DLD1 (cell line): ENCODE measurements around the gene PLPP6.

ENCODE experiments used
- in situ Hi-C: cut with HindIII; loops from 2 replicates; pipeline ENCODE4 v1.10.0; 2017; ENCODE audit warnings: low sequenced_read_pairs

Gene PLPP6

DNA sequence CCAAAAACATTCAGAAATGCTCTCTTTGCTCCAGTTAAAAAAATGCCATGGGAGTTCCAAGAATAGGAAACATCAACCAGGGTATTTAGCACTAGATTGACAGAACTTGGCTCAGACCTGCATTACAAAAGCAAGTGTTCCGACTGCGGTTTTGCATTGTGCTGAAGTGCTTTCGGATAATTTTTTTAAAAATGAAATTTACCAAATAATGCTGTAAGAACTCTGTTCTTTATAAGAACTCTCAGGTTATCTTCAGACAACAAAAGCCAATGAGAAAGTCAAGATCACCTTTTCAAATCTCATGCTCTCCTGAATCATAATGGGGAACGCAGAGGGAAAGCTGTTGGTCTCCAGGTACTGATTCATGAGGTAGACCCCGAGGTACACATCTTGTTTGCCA lies 483 bp upstream of the PLPP6 start:
- in situ Hi-C loops = no loop called here

DNA sequence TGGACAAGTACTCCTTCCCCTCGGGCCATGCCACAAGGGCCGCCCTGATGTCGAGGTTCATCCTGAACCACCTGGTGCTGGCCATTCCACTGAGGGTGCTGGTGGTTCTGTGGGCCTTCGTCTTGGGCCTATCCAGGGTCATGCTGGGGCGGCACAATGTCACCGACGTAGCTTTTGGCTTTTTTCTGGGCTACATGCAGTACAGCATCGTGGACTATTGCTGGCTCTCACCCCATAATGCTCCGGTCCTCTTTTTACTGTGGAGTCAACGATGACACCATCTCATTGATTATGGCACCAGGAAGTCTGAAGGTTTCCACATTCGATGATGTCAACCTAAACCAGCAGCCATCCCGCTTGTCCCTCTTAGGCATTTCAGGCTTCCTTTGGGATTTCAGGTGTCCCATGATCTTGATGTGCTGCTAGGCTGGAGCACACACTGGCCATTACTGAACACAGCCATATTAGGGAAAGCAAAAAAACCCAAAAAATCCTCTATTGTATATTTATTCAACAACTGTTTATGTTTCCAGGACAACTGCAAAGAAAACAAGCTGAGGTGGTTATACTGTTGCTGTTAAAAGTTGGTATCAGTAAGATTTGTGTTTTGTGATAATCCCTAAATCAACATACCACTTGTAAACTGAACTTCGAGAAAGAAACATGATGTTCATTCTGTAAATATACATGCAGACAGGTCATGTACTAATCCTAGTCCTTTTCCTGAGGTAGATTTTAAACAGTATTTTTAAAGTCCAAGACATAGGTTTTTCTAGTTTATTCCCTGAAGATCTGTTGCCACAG lies 1.1 kb downstream of the PLPP6 start:
- in situ Hi-C loops = no loop called here

DNA sequence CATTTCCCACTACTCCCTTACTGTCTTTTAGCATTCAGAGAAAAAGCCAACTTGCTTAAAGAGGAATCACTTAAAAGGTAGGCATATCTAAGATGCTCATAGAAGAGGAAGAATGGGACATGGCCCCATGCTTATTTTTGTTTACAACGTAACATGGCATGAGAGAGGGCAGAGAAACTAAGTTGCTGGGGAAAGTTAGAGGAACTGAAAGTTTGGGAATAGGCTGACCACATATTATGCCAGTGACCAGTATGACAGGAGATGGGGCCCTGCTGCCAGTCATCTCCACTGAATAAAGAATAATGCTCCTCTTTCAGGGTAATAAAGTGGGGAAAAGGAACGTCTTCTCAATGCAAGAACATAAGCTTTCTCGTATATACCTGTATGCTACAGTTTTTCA lies 1.9 kb downstream of the PLPP6 start:
- in situ Hi-C loops = no loop called here

DNA sequence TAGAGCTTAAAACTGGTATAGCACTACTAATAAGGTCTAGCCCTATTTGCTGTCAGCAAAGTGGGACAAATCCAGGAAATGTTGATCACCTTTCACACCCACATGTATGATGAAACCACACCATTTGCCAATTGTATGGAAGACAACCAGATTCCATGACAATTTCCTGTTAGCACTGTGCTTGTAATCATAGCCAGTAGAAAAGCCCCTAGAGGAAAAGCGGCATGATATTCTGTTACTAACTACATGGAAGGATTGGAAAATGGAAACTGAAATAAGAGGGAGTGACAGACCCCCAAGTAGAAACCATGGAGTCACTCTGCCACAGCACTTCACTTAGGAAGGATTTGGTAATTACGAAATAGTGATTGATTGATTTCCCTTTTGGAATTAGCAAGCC lies 3.3 kb downstream of the PLPP6 start:
- in situ Hi-C loops = no loop called here

DNA sequence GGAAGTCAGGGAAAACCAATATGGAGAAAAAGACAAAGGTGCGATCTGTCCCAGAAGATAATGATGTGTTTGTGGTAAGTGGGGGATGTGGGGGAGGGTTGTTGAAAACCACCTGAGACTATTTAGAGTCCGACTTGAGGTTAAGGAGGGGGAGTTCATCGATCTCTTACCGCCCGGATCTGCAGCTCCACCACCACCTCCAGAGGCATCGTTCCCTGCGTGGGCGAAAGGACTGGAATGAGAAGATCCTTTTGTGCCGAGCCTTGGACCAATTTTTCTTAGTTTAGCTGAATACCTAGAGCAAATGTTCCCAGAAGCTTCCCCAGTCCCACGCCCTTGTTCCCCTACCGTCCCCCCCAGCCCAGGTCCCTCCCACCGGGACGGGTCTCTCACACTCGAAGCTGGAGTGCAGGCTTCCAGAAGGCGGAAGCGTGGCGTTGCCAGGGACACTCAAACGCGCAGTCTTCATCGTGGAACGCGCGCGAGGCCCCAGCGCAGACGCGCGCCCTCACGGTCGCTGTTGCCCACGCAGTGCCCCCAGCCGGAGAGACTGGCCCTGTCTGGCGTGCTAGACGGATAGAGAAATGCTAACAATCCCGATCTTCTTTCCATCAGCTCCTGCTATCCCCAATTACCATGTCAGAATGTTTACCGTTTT lies 4.1 kb downstream of the PLPP6 start, which contains the start of gene SPATA6L:
TSS of gene SPATA6L (minus strand) at position 439 of the 658 bp plus-strand sequence. CDS start at position 209, 230 bp downstream.
- in situ Hi-C loops = no loop called here

DNA sequence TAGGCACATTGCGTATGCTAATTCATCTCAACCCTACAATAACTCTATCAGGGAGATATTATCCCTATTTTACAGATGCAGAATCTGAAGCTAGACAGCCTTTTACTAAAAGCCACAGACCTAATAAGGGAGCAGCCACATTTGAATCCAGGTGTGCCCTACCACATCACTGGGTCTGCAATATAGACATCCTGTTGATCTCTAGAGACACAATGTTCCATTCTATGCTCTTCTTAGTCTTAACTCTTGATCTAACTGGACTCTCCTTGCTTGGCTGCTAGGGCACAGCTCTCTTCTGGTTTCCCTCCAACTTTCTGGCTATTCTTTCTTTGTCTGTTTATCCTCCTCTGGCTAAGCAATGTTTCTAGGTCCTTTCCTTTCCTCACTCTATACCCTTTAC lies 5.6 kb downstream of the PLPP6 start:
- in situ Hi-C loops = no loop called here

DNA sequence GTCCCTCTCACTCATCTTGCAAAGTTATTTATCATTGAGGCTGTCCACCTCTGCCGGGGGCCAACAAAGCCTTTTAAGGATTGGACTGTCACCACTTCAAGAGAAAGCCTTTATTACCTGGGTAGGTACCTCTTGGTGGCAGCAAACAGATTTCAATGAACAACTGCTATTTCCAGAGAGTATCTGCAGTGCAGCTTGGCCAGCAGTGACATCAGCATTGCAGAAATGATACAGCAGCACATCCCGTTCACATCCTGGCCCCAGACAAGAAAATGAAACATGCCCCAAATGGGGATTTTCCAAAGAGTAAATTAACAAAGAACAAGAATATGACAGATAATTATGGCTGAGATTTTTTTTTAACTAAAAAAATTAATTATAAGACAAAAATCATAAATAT lies 6.5 kb downstream of the PLPP6 start:
- in situ Hi-C loops = no loop called here

DNA sequence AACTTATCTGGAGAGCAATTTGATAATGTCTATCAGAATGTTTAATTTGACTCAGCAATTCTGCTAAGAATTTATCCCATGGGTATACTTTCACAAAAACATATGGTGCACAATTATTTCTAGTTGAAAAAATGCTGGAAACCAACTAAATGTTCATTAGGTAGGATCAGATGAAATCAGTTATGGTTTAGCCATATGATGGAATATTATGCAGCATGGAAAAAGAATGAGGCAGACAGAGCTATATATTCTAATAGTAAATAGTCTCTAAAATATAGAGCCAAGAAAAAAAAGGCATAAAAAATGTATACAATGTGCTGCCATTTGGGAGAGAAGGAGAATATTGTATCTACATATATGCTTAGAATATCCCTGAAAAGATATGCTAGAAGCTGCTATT lies 7.8 kb downstream of the PLPP6 start:
- in situ Hi-C loops = no loop called here

DNA sequence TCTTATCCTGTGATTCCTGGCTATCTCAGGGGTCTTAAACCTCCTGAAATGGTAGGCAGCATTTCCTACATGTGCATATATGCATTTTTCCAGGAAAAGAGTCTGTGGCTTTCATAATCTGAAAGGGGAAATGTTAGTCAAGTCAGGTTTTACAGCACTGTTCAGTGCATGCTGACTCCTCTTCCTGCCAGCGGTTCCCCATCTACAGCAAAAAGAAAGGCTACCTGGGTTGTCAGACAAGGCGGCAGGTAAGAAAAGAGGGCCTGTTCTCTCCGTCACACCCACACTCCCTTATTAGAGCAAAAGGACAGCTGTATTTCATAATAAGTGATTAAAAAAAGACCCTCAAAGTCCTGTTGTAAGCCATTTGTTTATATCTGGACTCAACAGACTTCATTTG lies 8.5 kb downstream of the PLPP6 start:
- in situ Hi-C loops = no loop called here

DNA sequence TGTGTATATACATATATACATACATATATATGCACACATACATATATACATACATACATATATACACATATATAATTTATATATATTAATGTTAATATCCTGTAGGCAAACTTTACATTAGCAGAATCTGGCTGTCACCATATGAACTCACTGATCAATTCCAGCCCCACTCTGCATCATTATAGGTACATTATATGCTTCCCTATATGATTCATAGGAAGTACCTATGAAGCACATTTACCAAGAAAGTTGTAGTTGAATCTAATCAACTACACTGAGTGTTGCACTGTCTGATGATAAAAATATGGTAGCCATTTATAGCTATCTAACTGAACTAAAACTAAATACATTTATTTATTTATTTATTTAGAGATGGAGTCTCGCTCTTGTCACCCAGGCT lies 9.6 kb downstream of the PLPP6 start:
- in situ Hi-C loops = no loop called here

DNA sequence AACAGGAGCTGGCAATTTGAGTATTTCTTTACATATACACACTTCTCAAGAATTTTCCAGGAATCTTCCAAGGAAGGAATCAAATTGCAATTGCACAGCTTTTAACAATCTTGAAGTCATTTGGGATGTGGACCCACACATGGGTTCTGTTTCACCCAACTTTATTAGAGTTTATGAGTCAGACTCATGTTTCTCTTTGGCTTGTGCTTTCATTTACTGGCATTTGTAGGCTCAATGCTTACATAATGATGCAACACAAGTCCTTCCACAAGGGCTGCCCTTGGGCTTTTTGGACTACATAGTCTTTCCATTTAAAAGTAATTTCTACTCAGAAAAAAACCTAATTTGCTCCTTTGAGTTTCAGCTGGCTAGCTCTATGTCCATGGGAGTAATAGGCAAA lies 12.7 kb downstream of the PLPP6 start:
- in situ Hi-C loops = no loop called here

DNA sequence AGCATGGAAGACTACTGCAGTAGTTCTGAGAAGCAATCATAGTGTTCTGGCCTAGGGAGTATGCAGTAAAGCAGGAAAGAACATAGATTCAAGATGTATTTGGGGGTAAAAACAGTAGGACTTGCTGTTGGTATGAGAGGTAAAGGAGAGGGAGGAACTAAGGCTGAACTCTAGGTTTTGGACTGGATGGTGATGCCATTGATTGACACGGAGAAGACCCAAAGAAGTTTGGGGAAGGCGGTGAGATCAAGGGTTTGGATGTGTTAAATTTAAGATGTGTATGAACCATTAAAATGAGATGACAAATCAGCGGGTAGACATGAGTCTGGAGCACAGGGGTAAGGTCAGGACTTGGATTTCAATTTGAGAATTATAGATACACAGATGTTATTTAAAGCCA lies 15.3 kb downstream of the PLPP6 start:
- in situ Hi-C loops = no loop called here

DNA sequence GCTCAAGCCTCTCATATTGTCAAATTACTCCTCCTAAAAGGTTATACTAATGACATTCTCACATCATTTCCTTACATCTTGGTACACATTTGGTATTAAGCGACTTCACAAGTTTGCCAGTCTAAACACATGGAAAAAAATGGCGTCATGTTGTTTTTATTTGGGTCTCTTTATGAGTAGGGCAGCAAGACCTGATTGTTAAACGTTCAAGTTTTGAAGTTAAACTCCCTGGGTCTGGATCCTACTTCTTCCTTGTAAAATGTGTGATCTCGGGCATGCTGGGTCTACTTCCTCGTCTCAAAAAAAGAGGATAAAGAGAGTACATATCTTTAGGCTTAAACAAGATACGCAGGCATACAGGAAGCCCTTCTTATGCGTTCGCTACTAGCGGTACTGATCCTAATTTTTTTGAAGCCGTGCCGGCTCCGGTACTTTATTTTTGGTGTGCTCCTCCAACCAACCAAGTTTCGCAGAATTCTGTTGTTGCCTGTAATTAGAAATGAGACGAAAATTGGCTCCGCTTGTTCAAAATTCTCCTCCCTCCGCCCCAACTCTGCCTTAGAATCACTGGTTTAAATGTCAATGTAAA lies 16.7 kb downstream of the PLPP6 start:
- in situ Hi-C loops = no loop called here

DNA sequence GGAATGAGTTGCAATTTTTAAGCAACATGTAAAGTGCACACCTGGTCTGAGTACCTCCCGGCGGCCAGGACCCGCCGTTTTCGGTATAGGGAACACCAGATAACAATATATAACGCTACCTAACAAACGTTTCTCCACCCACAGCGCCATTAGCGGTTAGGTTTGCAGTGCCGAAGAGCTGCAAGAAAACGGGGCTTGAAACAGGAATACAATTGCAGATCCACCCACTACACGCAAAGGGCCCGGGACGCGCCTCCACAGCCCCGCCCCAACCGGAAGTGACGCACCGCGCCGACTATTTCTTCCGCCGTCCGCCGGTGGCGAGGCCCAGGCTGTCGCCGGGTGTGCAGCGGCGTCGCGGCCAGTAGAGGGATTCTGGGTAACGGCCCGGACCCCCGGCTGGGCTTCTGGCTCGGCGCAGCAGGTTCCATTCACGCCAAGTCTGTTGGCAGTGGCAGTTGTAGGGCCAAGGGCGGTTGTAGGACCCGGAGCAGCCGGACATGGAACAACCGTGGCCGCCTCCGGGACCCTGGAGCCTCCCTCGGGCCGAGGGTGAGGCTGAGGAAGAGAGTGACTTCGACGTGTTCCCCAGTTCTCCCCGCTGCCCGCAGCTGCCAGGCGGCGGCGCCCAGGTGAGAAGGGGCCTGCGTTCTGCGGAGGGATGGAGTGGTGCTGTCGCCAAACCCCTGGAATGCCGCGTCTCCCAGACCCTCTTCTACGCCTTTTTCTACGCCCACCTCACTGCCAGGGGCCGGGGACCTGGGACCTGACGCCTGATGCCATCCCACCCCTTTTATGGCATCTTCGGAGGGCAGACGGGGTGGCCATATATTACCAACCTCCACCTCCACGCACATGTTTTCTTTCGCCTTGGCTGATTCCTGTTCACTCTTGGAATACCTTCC lies 17.4 kb downstream of the PLPP6 start, which contains the start of gene CDC37L1:
TSS of gene CDC37L1 (plus strand) at position 302 of the 905 bp plus-strand sequence. CDS start at position 501, 199 bp downstream.
- in situ Hi-C loops = no loop called here

DNA sequence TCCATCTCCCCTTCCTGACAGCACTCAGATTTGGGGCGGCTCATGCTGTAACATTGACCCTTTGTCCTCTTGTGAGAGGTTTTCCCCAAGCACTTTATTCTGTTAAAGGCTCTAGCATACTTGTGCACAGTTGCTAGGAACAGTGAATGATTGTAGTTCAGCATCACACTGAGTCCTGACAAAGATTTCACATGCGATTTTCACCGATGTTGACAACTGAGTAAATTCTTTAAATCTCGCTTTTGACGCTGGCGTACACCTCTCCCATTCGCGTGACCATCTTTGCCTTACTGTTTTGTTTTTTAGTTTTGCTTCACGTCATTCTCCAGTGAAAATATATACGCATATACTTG lies 18.1 kb downstream of the PLPP6 start:
- in situ Hi-C loops = no loop called here

DNA sequence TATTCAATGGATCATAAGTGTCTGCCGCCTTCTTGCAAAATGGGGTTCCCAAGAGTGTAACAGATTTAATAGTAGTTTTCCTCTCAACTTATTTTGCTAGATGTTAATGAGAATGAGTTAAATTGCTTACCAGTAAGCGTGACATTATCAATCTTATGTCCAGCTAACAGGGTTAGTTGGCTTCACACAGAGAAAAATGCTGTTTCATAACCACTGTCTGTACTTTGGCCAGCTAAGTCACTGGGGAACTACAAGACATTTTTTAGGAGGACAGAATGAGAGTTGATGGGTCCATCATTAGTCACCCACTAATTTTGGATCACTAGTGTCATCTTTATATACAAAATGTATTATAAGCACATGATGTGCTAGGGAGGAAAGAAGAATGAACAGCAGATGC lies 18.7 kb downstream of the PLPP6 start:
- in situ Hi-C loops = no loop called here

DNA sequence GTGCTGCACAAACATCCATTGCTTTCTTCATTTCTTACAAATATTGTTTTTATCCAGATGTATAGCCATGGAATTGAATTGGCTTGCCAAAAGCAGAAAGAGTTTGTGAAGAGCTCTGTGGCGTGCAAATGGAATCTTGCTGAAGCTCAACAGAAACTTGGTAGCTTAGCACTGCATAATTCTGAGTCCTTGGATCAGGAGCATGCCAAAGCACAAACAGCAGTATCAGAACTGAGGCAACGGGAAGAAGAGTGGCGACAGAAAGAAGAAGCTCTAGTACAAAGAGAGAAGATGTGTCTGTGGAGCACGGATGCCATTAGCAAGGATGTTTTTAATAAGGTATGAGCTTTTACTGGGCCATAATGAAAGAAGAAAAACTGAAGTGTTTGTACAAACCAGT lies 22.7 kb downstream of the PLPP6 start:
- in situ Hi-C loops = no loop called here

DNA sequence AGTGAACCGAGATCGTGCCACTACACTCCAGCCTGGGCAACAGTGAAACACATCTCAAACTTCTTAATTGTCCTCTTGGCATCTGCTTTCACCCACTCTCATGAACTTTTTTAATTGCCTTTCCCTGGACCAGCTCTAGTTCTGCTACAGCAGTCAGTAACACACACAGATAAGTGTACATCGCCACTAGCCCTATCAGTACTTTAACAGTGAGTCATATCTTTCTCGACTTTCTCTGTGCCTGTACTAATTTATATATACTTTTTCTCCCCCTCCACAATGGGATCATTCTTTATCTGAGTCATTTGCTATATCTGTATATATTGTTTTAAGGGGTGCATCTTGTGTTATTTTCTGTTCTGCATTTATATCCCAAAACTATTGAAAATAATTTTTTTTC lies 24.0 kb downstream of the PLPP6 start:
- in situ Hi-C loops = no loop called here

DNA sequence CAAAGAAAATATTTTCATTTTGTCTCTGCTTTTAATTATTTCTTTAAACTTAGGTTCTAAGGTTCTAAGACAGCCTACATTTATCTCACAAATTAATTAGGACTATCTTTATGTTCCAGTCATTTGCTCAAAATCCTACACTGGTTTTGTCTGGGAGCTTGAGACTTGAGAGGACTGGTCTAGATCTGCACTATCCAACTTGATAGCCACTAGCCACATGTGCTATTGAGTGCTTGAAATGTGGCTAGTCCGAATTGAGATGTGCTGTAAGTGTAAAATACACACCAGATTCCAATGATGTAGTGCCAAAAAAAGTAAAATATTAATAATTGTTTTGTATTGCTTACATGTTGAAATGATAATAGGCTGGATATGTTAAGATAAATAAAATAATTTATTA lies 24.5 kb downstream of the PLPP6 start:
- in situ Hi-C loops = no loop called here

DNA sequence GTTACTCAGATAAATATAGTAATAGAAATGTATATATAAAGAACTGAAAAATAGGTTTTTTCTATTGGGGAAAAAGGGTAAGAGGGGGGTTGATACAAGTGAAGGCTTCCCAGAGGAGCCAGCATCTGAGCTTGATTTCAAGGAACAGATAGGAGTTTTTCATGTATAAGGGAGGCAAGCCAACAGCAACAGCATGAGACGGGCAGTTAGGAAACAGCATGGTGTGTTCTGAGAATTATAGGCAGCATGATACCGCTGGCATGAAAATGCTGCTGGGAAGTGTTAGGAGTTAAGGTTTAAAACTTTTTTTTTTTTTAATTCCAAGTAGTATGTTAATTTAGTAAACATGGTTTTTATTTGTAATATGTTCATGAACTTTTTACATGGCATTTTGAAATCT lies 26.9 kb downstream of the PLPP6 start:
- in situ Hi-C loops = no loop called here

DNA sequence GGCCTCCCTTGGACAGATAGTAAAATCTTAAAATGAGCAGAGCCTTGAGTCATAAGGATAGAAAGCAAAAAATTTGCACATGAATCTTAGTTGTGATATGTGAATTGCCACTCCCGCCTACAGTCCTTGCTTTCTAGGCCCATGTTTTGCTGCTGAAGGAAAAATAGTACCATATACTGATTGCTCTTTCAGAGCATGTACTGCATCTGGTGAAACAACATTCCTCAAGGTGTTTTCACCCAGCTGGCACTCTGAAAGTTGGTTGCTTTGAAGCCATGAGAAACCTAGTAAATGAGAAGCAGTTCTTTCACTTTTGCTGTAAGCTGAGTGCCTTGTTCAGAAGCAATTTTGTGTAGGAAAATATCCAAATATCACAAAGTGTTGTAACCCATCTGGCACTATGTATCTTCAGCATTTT lies 27.6 kb downstream of the PLPP6 start:
- in situ Hi-C loops = no loop called here
